ENCODE data around the gene APC. TPM values are rescaled to one million over a fixed set of nuclear protein-coding genes. Genes with fewer than 3 reads are reported as not detected.

Gene APC
- total and polyA plus RNA-seq, 2 of the 8 experiments (the other 6 are each of a cell fraction or from before 2014, with no cell fraction given) = 6.8 to 41.9 TPM

DNA sequence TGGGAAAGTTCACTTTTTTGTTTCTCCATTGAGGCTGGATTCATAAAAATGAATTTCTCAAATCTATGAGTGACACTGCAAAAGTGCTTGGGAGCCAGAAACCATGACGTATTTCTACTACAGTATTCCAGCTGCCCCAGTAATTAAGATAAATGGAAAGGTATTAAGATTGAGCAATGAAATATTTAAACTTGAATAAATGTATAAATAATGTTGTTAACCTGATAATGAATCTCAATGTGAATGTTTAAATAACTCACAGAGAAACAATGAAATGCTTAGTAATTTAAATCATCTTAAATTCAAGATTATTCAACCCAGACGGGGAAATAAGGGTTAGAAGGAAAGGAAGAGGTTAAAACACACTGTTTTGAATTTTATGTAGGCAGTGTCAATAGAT is 112.2 kb downstream of the APC start (continued):
- no peak for TF ChIP-seq RNF2 (IDR thresholded peaks at IDR 0.05; ENCODE audit: borderline replicate concordance, low read depth, low read length, missing control alignments, poor library complexity, severe bottlenecking)
- TF ChIP-seq YY1 (IDR thresholded peaks at IDR 0.05; ENCODE audit: low read depth, low read length) = no peak
